ENCODE measurements around the gene AGFG1.

AGFG1 gene

GRCh38 chr2:227479865-227480475, 8.0 kb downstream of the AGFG1 start:
- Histone ChIP-seq H3K4me3 (replicated peaks; ENCODE audit: insufficient read depth, low read length) (no peak overlapping the region), H3K27ac (replicated peaks) (no peak overlapping the region), H3K27me3 (ENCODE audit: insufficient read depth, poor library complexity, severe bottlenecking) (no peaks in the 10 kb centered on the region)
- peak; percentile 9 to 51 for DNase-seq (ENCODE audit: low read depth in 1 of 2, low spot score in 1 of 2)
- TF ChIP-seq GABPA (IDR thresholded peaks at IDR 0.05; ENCODE audit: low read depth) (no peak), CTCF (IDR thresholded peaks at IDR 0.05; ENCODE audit: insufficient read depth, low read length) (no peak), SPI1 (IDR thresholded peaks at IDR 0.05; ENCODE audit: borderline replicate concordance, low read depth) (no peak), POLR2AphosphoS5 (IDR thresholded peaks at IDR 0.05; ENCODE audit: low read depth) (no peak), REST (IDR thresholded peaks at IDR 0.05; ENCODE audit: insufficient replicate concordance, low read depth) (no peak)

GRCh38 chr2:227480528-227480927, 8.6 kb downstream of the AGFG1 start:
- Histone ChIP-seq H3K27ac (replicated peaks) (no peak overlapping the region), H3K27me3 (ENCODE audit: insufficient read depth, poor library complexity, severe bottlenecking) (no peaks in the 10 kb centered on the region), H3K4me3 (replicated peaks; ENCODE audit: insufficient read depth, low read length) (no peak overlapping the region)
- no peak for DNase-seq (ENCODE audit: low read depth in 1 of 2, low spot score in 1 of 2)
- no peak for TF ChIP-seq REST (IDR thresholded peaks at IDR 0.05; ENCODE audit: insufficient replicate concordance, low read depth)
- TF ChIP-seq POLR2AphosphoS5 (IDR thresholded peaks at IDR 0.05; ENCODE audit: low read depth): no peak
- TF ChIP-seq SPI1 (IDR thresholded peaks at IDR 0.05; ENCODE audit: borderline replicate concordance, low read depth): no peak
- TF ChIP-seq CTCF (IDR thresholded peaks at IDR 0.05; ENCODE audit: insufficient read depth, low read length): no peak
- TF ChIP-seq GABPA (IDR thresholded peaks at IDR 0.05; ENCODE audit: low read depth): no peak

GRCh38 chr2:227482638-227483340, 10.8 kb downstream of the AGFG1 start:
- Histone ChIP-seq H3K27ac (replicated peaks) (0 out of 2 replicates have a peak overlapping the region, but pooled peaks have one; percentile 22), H3K27me3 (ENCODE audit: insufficient read depth, poor library complexity, severe bottlenecking) (no peaks in the 10 kb centered on the region), H3K4me3 (replicated peaks; ENCODE audit: insufficient read depth, low read length) (no peak overlapping the region)
- TF ChIP-seq SPI1 (IDR thresholded peaks at IDR 0.05; ENCODE audit: borderline replicate concordance, low read depth) (peak; percentile 96), CTCF (IDR thresholded peaks at IDR 0.05; ENCODE audit: insufficient read depth, low read length) (no peak)
- no peak for DNase-seq (ENCODE audit: low read depth in 1 of 2, low spot score in 1 of 2)
